H9 (cell line): ENCODE data around the gene MORN1. TPM values are rescaled to one million over a fixed set of nuclear protein-coding genes. Genes with fewer than 3 reads are reported as not detected.

Experiments used
- DNase-seq: peaks from one replicate; pipeline ENCODE4 v3.0.0-alpha.2; 2017
- H2AFZ ChIP-seq: one replicate; pipeline ENCODE4 v1.6.1; 2013; ENCODE audit warnings: mild to moderate bottlenecking, low read length, control low read depth, moderate library complexity
- H2AK5ac ChIP-seq: 2 replicates; pipeline ENCODE4 v1.6.1; 2013; ENCODE audit warnings: low read length, control low read depth, mixed read lengths; ENCODE audit not compliant: insufficient read length
- H2BK120ac ChIP-seq: one replicate; pipeline ENCODE4 v1.6.1; 2013; ENCODE audit warnings: low read depth, mild to moderate bottlenecking, low read length, control low read depth, inconsistent platforms; ENCODE audit not compliant: poor library complexity, severe bottlenecking
- H2BK12ac ChIP-seq: 2 replicates; pipeline ENCODE4 v1.6.1; 2013; ENCODE audit warnings: low read length, control low read depth, mixed read lengths, low read depth; ENCODE audit not compliant: insufficient read length
- H2BK15ac ChIP-seq: 2 replicates; pipeline ENCODE4 v1.6.1; 2013; ENCODE audit warnings: low read depth, low read length, control low read depth
- H2BK20ac ChIP-seq: one replicate; pipeline ENCODE4 v1.6.1; 2013; ENCODE audit warnings: low read depth, mild to moderate bottlenecking, low read length, control low read depth, inconsistent platforms; ENCODE audit not compliant: poor library complexity, severe bottlenecking
- H2BK5ac ChIP-seq: 2 replicates; pipeline ENCODE4 v1.6.1; 2013; ENCODE audit warnings: low read length, control low read depth, mixed read lengths; ENCODE audit not compliant: insufficient read length
- H3K14ac ChIP-seq: 2 replicates; pipeline ENCODE4 v1.6.1; 2013; ENCODE audit warnings: low read length, control low read depth; ENCODE audit not compliant: insufficient read depth
- H3K18ac ChIP-seq: 2 replicates; pipeline ENCODE4 v1.6.1; 2013; ENCODE audit warnings: low read depth, mild to moderate bottlenecking, mixed read lengths, low read length, control low read depth; ENCODE audit not compliant: insufficient read length
- H3K23ac ChIP-seq: 2 replicates; pipeline ENCODE4 v1.6.1; 2013; ENCODE audit warnings: low read length, control low read depth, mixed read lengths, low read depth; ENCODE audit not compliant: insufficient read length
- H3K23me2 ChIP-seq: 2 replicates; pipeline ENCODE4 v1.6.1; 2013; ENCODE audit warnings: low read depth, mild to moderate bottlenecking, mixed read lengths, low read length, control low read depth; ENCODE audit not compliant: insufficient read length, poor library complexity, severe bottlenecking
- H3K27ac ChIP-seq: 2 replicates; pipeline ENCODE4 v1.5.1; 2013; ENCODE audit warnings: low read length, control low read depth, mixed read lengths, low read depth; ENCODE audit not compliant: insufficient read length
- H3K27me3 ChIP-seq: 2 replicates; pipeline ENCODE4 v1.6.1; 2013; ENCODE audit warnings: low read length, control low read depth, inconsistent platforms; ENCODE audit not compliant: insufficient read depth
- H3K4ac ChIP-seq: 2 replicates; pipeline ENCODE4 v1.6.1; 2013; ENCODE audit warnings: low read depth, mild to moderate bottlenecking, control low read depth, inconsistent platforms, low read length, moderate library complexity
- H3K4me1 ChIP-seq: 2 replicates; pipeline ENCODE4 v1.6.1; 2013; ENCODE audit warnings: low read length, control low read depth, inconsistent platforms; ENCODE audit not compliant: insufficient read depth
- H3K4me2 ChIP-seq: 2 replicates; pipeline ENCODE4 v1.6.1; 2013; ENCODE audit warnings: low read length, control low read depth, mixed read lengths; ENCODE audit not compliant: insufficient read length, insufficient read depth
- H3K56ac ChIP-seq: 2 replicates; pipeline ENCODE4 v1.6.1; 2013; ENCODE audit warnings: low read depth, mild to moderate bottlenecking, mixed read lengths, low read length, control low read depth; ENCODE audit not compliant: insufficient read length
- H3K79me1 ChIP-seq: 2 replicates; pipeline ENCODE4 v1.6.1; 2013; ENCODE audit warnings: low read depth, mild to moderate bottlenecking, moderate library complexity, low read length, control low read depth, inconsistent platforms; ENCODE audit not compliant: insufficient read depth, poor library complexity, severe bottlenecking
- H3K79me2 ChIP-seq: 2 replicates; pipeline ENCODE4 v1.6.1; 2013; ENCODE audit warnings: low read length, control low read depth, inconsistent platforms; ENCODE audit not compliant: insufficient read depth
- H3K9ac ChIP-seq: 2 replicates; pipeline ENCODE4 v1.6.1; 2013; ENCODE audit warnings: low read length, control low read depth, mixed read lengths; ENCODE audit not compliant: insufficient read length; ENCODE audit errors: extremely low read depth
- H3K9me3 ChIP-seq: one replicate; pipeline ENCODE4 v1.6.1; 2013; ENCODE audit warnings: low read depth, low read length, inconsistent platforms; ENCODE audit not compliant: control insufficient read depth
- H3T11ph ChIP-seq: one replicate; pipeline ENCODE4 v1.6.1; 2013; ENCODE audit warnings: mild to moderate bottlenecking, low read length, control low read depth, inconsistent platforms
- H4K20me1 ChIP-seq: one replicate; pipeline ENCODE4 v1.6.1; 2013; ENCODE audit not compliant: control insufficient read depth, insufficient read length, insufficient read depth
- H4K5ac ChIP-seq: 2 replicates; pipeline ENCODE4 v1.6.1; 2013; ENCODE audit warnings: low read depth, mild to moderate bottlenecking, mixed read lengths, low read length, control low read depth; ENCODE audit not compliant: insufficient read length
- H4K8ac ChIP-seq: replicated peaks from 2 replicates; pipeline ENCODE4 v1.6.1; 2013; ENCODE audit warnings: low read length, control low read depth, mixed read lengths, low read depth; ENCODE audit not compliant: insufficient read length
- H4K91ac ChIP-seq: 2 replicates; pipeline ENCODE4 v1.6.1; 2013; ENCODE audit warnings: low read depth, mild to moderate bottlenecking, moderate library complexity, mixed read lengths, low read length, control low read depth; ENCODE audit not compliant: insufficient read length
- H3K27ac Mint-ChIP-seq, 3 experiments: 2 replicates in 2 of 3; 3 replicates in 1 of 3; pipeline ENCODE4 v1.8.0; 2020 to 2021; ENCODE audit warnings: mixed read lengths in 3 of 3, mild to moderate bottlenecking in 1 of 3, moderate library complexity in 1 of 3
- H3K27me3 Mint-ChIP-seq: 2 replicates; pipeline ENCODE4 v1.8.0; 2021; ENCODE audit warnings: low read depth, mild to moderate bottlenecking, moderate library complexity, mixed read lengths
- H3K36me3 Mint-ChIP-seq, 3 experiments: 2 replicates in 2 of 3; 3 replicates in 1 of 3; pipeline ENCODE4 v1.8.0; 2020 to 2021; ENCODE audit warnings: low read depth in 3 of 3, mixed read lengths in 3 of 3; ENCODE audit not compliant: insufficient read depth in 1 of 3
- H3K4me1 Mint-ChIP-seq, 2 experiments: 2 replicates each; pipeline ENCODE4 v1.8.0; 2020; ENCODE audit warnings: mixed read lengths in 2 of 2
- H3K4me3 Mint-ChIP-seq, 2 experiments: 2 replicates in 1 of 2; 3 replicates in 1 of 2; pipeline ENCODE4 v1.8.0; 2020 to 2021; ENCODE audit warnings: mild to moderate bottlenecking in 2 of 2, mixed read lengths in 2 of 2, moderate library complexity in 1 of 2
- H3K9me3 Mint-ChIP-seq, 2 experiments: 2 replicates in 1 of 2; 3 replicates in 1 of 2; pipeline ENCODE4 v1.8.0; 2020; ENCODE audit warnings: mild to moderate bottlenecking in 2 of 2, mixed read lengths in 2 of 2, moderate library complexity in 1 of 2
- WGBS: extraction: QIAGEN DNeasy Blood & Tissue Kit; methylation state at CpG from one replicate; pipeline ENCODE4 v1.1.7; 2013; ENCODE audit warnings: missing lambda C conversion rate, low lambda C conversion rate, mixed read lengths; ENCODE audit not compliant: insufficient read length; ENCODE audit errors: extremely low coverage; 5-methylcytosine and 5-hydroxymethylcytosine counted together
- total RNA-seq: library from RNA; stranded (reverse); gene quantifications from 2 replicates; pipeline ENCODE4 v1.2.1, GENCODE V29; 2021
- TF ChIP-seq, protein P1 (sequence below): fragments of 200-600 bp; sonication (generic); conservative IDR thresholded peaks from 3 replicates; pipeline ENCODE4 v1.8.0; 2021; ENCODE audit warnings: antibody characterized with exemption, mild to moderate bottlenecking

The MORN1 gene
- total RNA-seq, 1 experiment from 2014 or later: 12.7 TPM

DNA sequence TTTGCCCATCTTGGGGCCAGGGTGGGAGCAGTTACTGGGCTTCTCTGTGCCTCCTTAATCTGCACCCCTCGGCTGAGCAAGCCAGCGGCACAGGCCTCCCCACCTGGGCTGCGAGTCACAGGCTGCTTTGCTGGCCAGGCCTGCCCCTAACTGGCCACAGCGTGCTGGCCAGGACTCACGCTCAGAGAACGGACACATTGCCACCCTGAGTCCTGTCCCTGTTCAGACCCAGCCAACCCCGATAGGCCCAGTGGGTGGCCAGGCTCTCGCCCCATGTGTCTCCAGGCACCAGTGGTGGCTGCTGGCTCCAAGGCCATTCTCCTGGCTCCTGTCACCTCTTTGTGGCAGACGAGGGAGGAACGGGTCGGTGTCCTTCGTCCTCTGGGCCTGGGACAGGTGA lies 61.3 kb downstream of the MORN1 start:
- Histone ChIP-seq H3K23ac (no peak overlapping the region), H3K56ac (no peak overlapping the region), H3K23me2 (no peaks in the 10 kb centered on the region), H3K18ac (no peak overlapping the region), H3K4me2 (no peak overlapping the region), H3K4ac (no peak overlapping the region), H2BK12ac (no peak overlapping the region), H2BK5ac (no peak overlapping the region), H3K14ac (no peak overlapping the region; the same call in 1 of the 2 replicates), H2BK120ac (no peak overlapping the region), H3K9me3 (no peaks in the 10 kb centered on the region), H3T11ph (no peak overlapping the region), H4K20me1 (no peaks in the 10 kb centered on the region), H3K79me1 (no peaks in the 10 kb centered on the region), H4K8ac (no peak overlapping the region), H3K27me3 (no peaks in the 10 kb centered on the region), H2BK20ac (no peak overlapping the region), H4K91ac (no peak overlapping the region), H2AK5ac (no peak overlapping the region), H3K27ac (no peak overlapping the region), H3K79me2 (no peaks in the 10 kb centered on the region), H3K4me1 (no peaks in the 10 kb centered on the region), H2AFZ (no peak overlapping the region), H2BK15ac (no peak overlapping the region), H3K9ac (no peak overlapping the region), H4K5ac (no peak overlapping the region)
- no CpG with 5 or more reads among the region's 12 CpGs for WGBS
- TF ChIP-seq, protein P1, sequence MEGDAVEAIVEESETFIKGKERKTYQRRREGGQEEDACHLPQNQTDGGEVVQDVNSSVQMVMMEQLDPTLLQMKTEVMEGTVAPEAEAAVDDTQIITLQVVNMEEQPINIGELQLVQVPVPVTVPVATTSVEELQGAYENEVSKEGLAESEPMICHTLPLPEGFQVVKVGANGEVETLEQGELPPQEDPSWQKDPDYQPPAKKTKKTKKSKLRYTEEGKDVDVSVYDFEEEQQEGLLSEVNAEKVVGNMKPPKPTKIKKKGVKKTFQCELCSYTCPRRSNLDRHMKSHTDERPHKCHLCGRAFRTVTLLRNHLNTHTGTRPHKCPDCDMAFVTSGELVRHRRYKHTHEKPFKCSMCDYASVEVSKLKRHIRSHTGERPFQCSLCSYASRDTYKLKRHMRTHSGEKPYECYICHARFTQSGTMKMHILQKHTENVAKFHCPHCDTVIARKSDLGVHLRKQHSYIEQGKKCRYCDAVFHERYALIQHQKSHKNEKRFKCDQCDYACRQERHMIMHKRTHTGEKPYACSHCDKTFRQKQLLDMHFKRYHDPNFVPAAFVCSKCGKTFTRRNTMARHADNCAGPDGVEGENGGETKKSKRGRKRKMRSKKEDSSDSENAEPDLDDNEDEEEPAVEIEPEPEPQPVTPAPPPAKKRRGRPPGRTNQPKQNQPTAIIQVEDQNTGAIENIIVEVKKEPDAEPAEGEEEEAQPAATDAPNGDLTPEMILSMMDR: no peak
- Mint-ChIP-seq H3K9me3 (peaks cover 12 to 13% of the 10 kb centered on the region in 2 experiments), H3K4me3 (no peak overlapping the region), H3K27ac (no peak overlapping the region), H3K27me3 (peaks cover 3% of the 10 kb centered on the region), H3K36me3 (peaks cover 0 to 5% (median 2%) of the 10 kb centered on the region in 3 experiments; a peak in 3 of 7 replicates), H3K4me1 (peaks cover 0 to 2% of the 10 kb centered on the region in 2 experiments; a peak in 1 of 4 replicates)
- DNase-seq: no peak
